Mucosa of stomach (tissue), 1 donor: ENCODE measurements around the gene CCHCR1.
A peak's percentile ranks its signal among the peaks of the same experiment; 100 is the strongest.

ENCODE experiments used
- H3K27me3 ChIP-seq: one replicate; pipeline ENCODE4 v1.7.0; 2013; ENCODE audit warnings: mild to moderate bottlenecking, low read length; ENCODE audit not compliant: control insufficient read depth, insufficient read depth
- H3K36me3 ChIP-seq: one replicate; pipeline ENCODE4 v1.7.0; 2013; ENCODE audit warnings: low read length; ENCODE audit not compliant: control insufficient read depth, insufficient read depth
- H3K4me1 ChIP-seq: one replicate; pipeline ENCODE4 v1.7.0; 2013; ENCODE audit warnings: mild to moderate bottlenecking, low read length; ENCODE audit not compliant: control insufficient read depth, insufficient read depth
- H3K4me3 ChIP-seq: one replicate; pipeline ENCODE4 v1.7.0; 2013; ENCODE audit warnings: low read length
- H3K9ac ChIP-seq: one replicate; pipeline ENCODE4 v1.7.0; 2013; ENCODE audit warnings: mild to moderate bottlenecking, low read length, moderate library complexity
- H3K9me3 ChIP-seq: one replicate; pipeline ENCODE4 v1.7.0; 2013; ENCODE audit warnings: mild to moderate bottlenecking, low read length, moderate library complexity; ENCODE audit not compliant: control insufficient read depth
- donor health status: Pancreatic carcinoma.

The CCHCR1 gene

GRCh38 chr6:31154436-31154835 is 3.2 kb downstream of the CCHCR1 start:
- no peak overlapping the region for H3K9ac ChIP-seq
- H3K4me1 ChIP-seq = peaks cover 25% of the 10 kb centered on the region
- H3K27me3 ChIP-seq = no peaks in the 10 kb centered on the region
- H3K36me3 ChIP-seq = no peaks in the 10 kb centered on the region
- no peak overlapping the region for H3K4me3 ChIP-seq
- no peaks in the 10 kb centered on the region for H3K9me3 ChIP-seq

GRCh38 chr6:31152781-31153180 is 4.8 kb downstream of the CCHCR1 start:
- Histone ChIP-seq H3K9ac (no peak overlapping the region), H3K4me3 (no peak overlapping the region), H3K9me3 (no peaks in the 10 kb centered on the region), H3K27me3 (no peaks in the 10 kb centered on the region), H3K36me3 (no peaks in the 10 kb centered on the region), H3K4me1 (peaks cover 15% of the 10 kb centered on the region)

- peaks cover 15% of the 10 kb centered on the region for H3K4me1 ChIP-seq
- no peak overlapping the region for H3K4me3 ChIP-seq
- H3K9me3 ChIP-seq = no peaks in the 10 kb centered on the region
- H3K9ac ChIP-seq = no peak overlapping the region
- no peaks in the 10 kb centered on the region for H3K27me3 ChIP-seq
- H3K36me3 ChIP-seq = no peaks in the 10 kb centered on the region
Measured at GRCh38 chr6:31149827-31150447, 7.7 kb downstream of the CCHCR1 start.

GRCh38 chr6:31145386-31145785 is 12.2 kb downstream of the CCHCR1 start:
- Histone ChIP-seq H3K4me3 (no peak overlapping the region), H3K27me3 (no peaks in the 10 kb centered on the region), H3K9me3 (no peaks in the 10 kb centered on the region), H3K4me1 (peaks cover 38% of the 10 kb centered on the region), H3K36me3 (no peaks in the 10 kb centered on the region), H3K9ac (peak overlapping the region; percentile 38)

- H3K27me3 ChIP-seq = no peaks in the 10 kb centered on the region
- H3K4me1 ChIP-seq = peaks cover 35% of the 10 kb centered on the region
- H3K4me3 ChIP-seq = no peak overlapping the region
- no peaks in the 10 kb centered on the region for H3K9me3 ChIP-seq
- H3K9ac ChIP-seq = peak overlapping the region; percentile 38
- no peaks in the 10 kb centered on the region for H3K36me3 ChIP-seq
Measured at GRCh38 chr6:31144970-31145340, 12.6 kb downstream of the CCHCR1 start.

- Histone ChIP-seq H3K9ac (peak overlapping the region; percentile 38), H3K4me1 (peaks cover 36% of the 10 kb centered on the region), H3K4me3 (no peak overlapping the region), H3K9me3 (no peaks in the 10 kb centered on the region), H3K36me3 (no peaks in the 10 kb centered on the region), H3K27me3 (no peaks in the 10 kb centered on the region)
Measured at GRCh38 chr6:31144296-31144969, 13.2 kb downstream of the CCHCR1 start.

- H3K9ac ChIP-seq = peak overlapping the region; percentile 24
- H3K4me1 ChIP-seq = peaks cover 49% of the 10 kb centered on the region
- H3K4me3 ChIP-seq = no peak overlapping the region
- H3K27me3 ChIP-seq = no peaks in the 10 kb centered on the region
- H3K9me3 ChIP-seq = no peaks in the 10 kb centered on the region
- no peaks in the 10 kb centered on the region for H3K36me3 ChIP-seq
Measured at GRCh38 chr6:31143148-31143547, 14.5 kb downstream of the CCHCR1 start.

GRCh38 chr6:31142361-31142761 is 15.2 kb downstream of the CCHCR1 start:
- no peak overlapping the region for H3K4me3 ChIP-seq
- H3K27me3 ChIP-seq = no peaks in the 10 kb centered on the region
- no peaks in the 10 kb centered on the region for H3K36me3 ChIP-seq
- peaks cover 56% of the 10 kb centered on the region for H3K4me1 ChIP-seq
- no peaks in the 10 kb centered on the region for H3K9me3 ChIP-seq
- H3K9ac ChIP-seq = peak overlapping the region; percentile 24

- Histone ChIP-seq H3K4me1 (peaks cover 53% of the 10 kb centered on the region), H3K9ac (no peak overlapping the region), H3K36me3 (no peaks in the 10 kb centered on the region), H3K9me3 (no peaks in the 10 kb centered on the region), H3K27me3 (no peaks in the 10 kb centered on the region), H3K4me3 (no peak overlapping the region)
Measured at GRCh38 chr6:31140643-31141042, 17.0 kb downstream of the CCHCR1 start.

GRCh38 chr6:31139599-31139998 is 18.0 kb downstream of the CCHCR1 start:
- no peaks in the 10 kb centered on the region for H3K27me3 ChIP-seq
- no peaks in the 10 kb centered on the region for H3K36me3 ChIP-seq

GRCh38 chr6:31138982-31139381 is 18.6 kb downstream of the CCHCR1 start, which contains the start of gene PSORS1C2:
TSS of gene PSORS1C2 (minus strand) at chr6:31139066. CDS start at chr6:31139026, 40 bp downstream.
- Histone ChIP-seq H3K27me3 (no peaks in the 10 kb centered on the region), H3K4me1 (peaks cover 37% of the 10 kb centered on the region), H3K9me3 (no peaks in the 10 kb centered on the region), H3K36me3 (no peaks in the 10 kb centered on the region), H3K9ac (peak within 1 kb of the TSS; percentile 68), H3K4me3 (peak within 1 kb of the TSS; percentile 22)

More at GRCh38 chr6:31139599-31139998, 18.0 kb downstream of the CCHCR1 start:
- H3K4me3 ChIP-seq = no peak overlapping the region
- no peak overlapping the region for H3K9ac ChIP-seq
- peaks cover 43% of the 10 kb centered on the region for H3K4me1 ChIP-seq
- H3K9me3 ChIP-seq = no peaks in the 10 kb centered on the region

GRCh38 chr6:31135710-31136109 is 21.9 kb downstream of the CCHCR1 start:
- Histone ChIP-seq H3K27me3 (no peaks in the 10 kb centered on the region), H3K9me3 (no peaks in the 10 kb centered on the region), H3K4me3 (no peak overlapping the region), H3K36me3 (no peaks in the 10 kb centered on the region), H3K9ac (no peak overlapping the region), H3K4me1 (peaks cover 23% of the 10 kb centered on the region)
